Keratinocyte (primary cell): ENCODE data around the gene USP9X. TPM values are rescaled to one million over a fixed set of nuclear protein-coding genes. Genes with fewer than 3 reads are reported as not detected.

Experiments used
- DNase-seq: peaks from one replicate; pipeline ENCODE4 v3.0.0-alpha.2; 2011; ENCODE audit warnings: low read depth, missing footprints, low spot score
- FAIRE-seq: peaks from 2 replicates; lab custom pipeline; 2011; peaks lifted over from hg19 to GRCh38; lab: Jason Lieb, UNC
- H2AFZ ChIP-seq: 2 replicates; pipeline ENCODE4 v1.6.0; 2012; ENCODE audit warnings: low read length, control low read depth, inconsistent platforms; ENCODE audit not compliant: control insufficient read depth
- H3K27ac ChIP-seq: 2 replicates; pipeline ENCODE4 v1.5.1; 2011; ENCODE audit warnings: low read length; ENCODE audit not compliant: control insufficient read depth, insufficient read depth
- H3K27me3 ChIP-seq: 3 replicates; pipeline ENCODE4 v1.6.0; 2011; ENCODE audit warnings: low read length; ENCODE audit not compliant: control insufficient read depth, insufficient read depth; ENCODE audit errors: extremely low read depth
- H3K36me3 ChIP-seq, 2 experiments: 2 replicates in 1 of 2; 3 replicates in 1 of 2; pipeline ENCODE4 v1.5.1; 2011; ENCODE audit warnings: low read length in 2 of 2, mild to moderate bottlenecking in 1 of 2; ENCODE audit not compliant: control insufficient read depth in 2 of 2, insufficient read depth in 2 of 2; ENCODE audit errors: extremely low read depth in 1 of 2
- H3K4me1 ChIP-seq: 3 replicates; pipeline ENCODE4 v1.5.1; 2011; ENCODE audit warnings: low read length; ENCODE audit not compliant: control insufficient read depth, insufficient read depth; ENCODE audit errors: extremely low read depth
- H3K4me2 ChIP-seq: 3 replicates; pipeline ENCODE4 v1.6.0; 2011; ENCODE audit warnings: low read depth, low read length; ENCODE audit not compliant: control insufficient read depth, insufficient read depth; ENCODE audit errors: extremely low read depth
- H3K4me3 ChIP-seq, 3 experiments: fragments of 200-600 bp in 1 of 3; sonication (generic) in 1 of 3; 2 replicates in 2 of 3; 3 replicates in 1 of 3; pipeline ENCODE4 v1.5.1; 2011 to 2016; ENCODE audit warnings: low read length in 3 of 3, mild to moderate bottlenecking in 3 of 3, control low read depth in 2 of 3, inconsistent platforms in 1 of 3, low read depth in 1 of 3, mixed read lengths in 1 of 3, mixed run types in 1 of 3, moderate library complexity in 1 of 3; ENCODE audit not compliant: control insufficient read depth in 2 of 3, insufficient read depth in 2 of 3; ENCODE audit errors: extremely low read depth in 1 of 3
- H3K79me2 ChIP-seq: 2 replicates; pipeline ENCODE4 v1.6.0; 2012; ENCODE audit warnings: low read length; ENCODE audit not compliant: control insufficient read depth, insufficient read depth
- H3K9ac ChIP-seq: 3 replicates; pipeline ENCODE4 v1.6.0; 2011; ENCODE audit warnings: low read length; ENCODE audit not compliant: control insufficient read depth, insufficient read depth; ENCODE audit errors: extremely low read depth
- H3K9me1 ChIP-seq: 3 replicates; pipeline ENCODE4 v1.6.0; 2011; ENCODE audit warnings: low read length; ENCODE audit not compliant: control insufficient read depth, insufficient read depth; ENCODE audit errors: extremely low read depth
- H3K9me3 ChIP-seq: 2 replicates; pipeline ENCODE4 v1.5.1; 2012; ENCODE audit warnings: low read depth, low read length; ENCODE audit not compliant: control insufficient read depth
- H4K20me1 ChIP-seq: 3 replicates; pipeline ENCODE4 v1.6.0; 2011; ENCODE audit warnings: low read length; ENCODE audit not compliant: control insufficient read depth, insufficient read depth; ENCODE audit errors: extremely low read depth
- CTCF ChIP-seq, 3 experiments: IDR thresholded peaks in 1 of 3; conservative IDR thresholded peaks in 1 of 3; optimal IDR thresholded peaks in 1 of 3; 2 replicates in 2 of 3; 3 replicates in 1 of 3; pipeline versions ENCODE3 to v1.5.1; 2011; ENCODE audit warnings: low read length in 3 of 3, mild to moderate bottlenecking in 3 of 3, moderate library complexity in 2 of 3, control low read depth in 1 of 3, inconsistent platforms in 1 of 3; ENCODE audit not compliant: insufficient read depth in 2 of 3; ENCODE audit errors: extremely low read depth in 1 of 3
- EZH2 ChIP-seq: IDR thresholded peaks from one replicate; pipeline ENCODE4 v1.6.1; 2012; ENCODE audit warnings: inconsistent platforms, mild to moderate bottlenecking, low read length, moderate library complexity
- dilution Hi-C: fragments of 300-500 bp; cut with MboI; formaldehyde crosslinking; loops from one replicate; pipeline ENCODE4 v1.7.0; 2020; ENCODE audit warnings: low sequenced_read_pairs; ENCODE audit not compliant: extremely low pct_ligation_motif_present
- polyA plus RNA-seq, 5 experiments: library from polyadenylated mRNA; depleted of rRNA in 3 of 5; stranded (reverse) in 3 of 5; stranded (forward) in 1 of 5; unstranded in 1 of 5; fragments of >200 nt; gene quantifications; 1 replicate in 1 of 5; 2 replicates in 3 of 5; 3 replicates in 1 of 5; pipeline versions ENCODE4 v1.2.1 to v1.2.3, GENCODE V29; 2011 to 2012; ENCODE audit warnings: missing spikeins in 2 of 5, low read depth in 1 of 5, low replicate concordance in 1 of 5

Gene USP9X
- polyA plus RNA-seq, 1 donor (not counting 4 experiments of a cell fraction or from before 2014, with no cell fraction given) = 44.8 TPM

- no peaks in the 10 kb centered on the region for H3K27me3 ChIP-seq
- dilution Hi-C loops = no loop called here
- H3K4me1 ChIP-seq = no peaks in the 10 kb centered on the region
- H3K4me3 ChIP-seq = no peak overlapping the region
- H4K20me1 ChIP-seq = no peaks in the 10 kb centered on the region
- no peaks in the 10 kb centered on the region for H3K36me3 ChIP-seq
- H3K4me2 ChIP-seq = no peak overlapping the region
- H3K9me1 ChIP-seq = no peaks in the 10 kb centered on the region
- DNase-seq (no peak), FAIRE-seq (no peak)
- TF ChIP-seq CTCF (optimal IDR thresholded peaks at IDR 0.05 in 1 of 3, IDR thresholded peaks at IDR 0.05 in 1 of 3, conservative IDR thresholded peaks at IDR 0.05 in 1 of 3; ENCODE audit: extremely low read depth in 1 of 3, insufficient read depth in 2 of 3, low read length in 3 of 3) (no peak), EZH2 (no peak)
- no peak overlapping the region for H2AFZ ChIP-seq
- no peaks in the 10 kb centered on the region for H3K79me2 ChIP-seq
- H3K9me3 ChIP-seq = no peaks in the 10 kb centered on the region
- no peak overlapping the region for H3K9ac ChIP-seq
- H3K27ac ChIP-seq = no peak overlapping the region
Observed at GRCh38 chrX:41245641-41246040, 160.4 kb downstream of the USP9X start.

GRCh38 chrX:41250867-41251266 is 165.6 kb downstream of the USP9X start:
- no peaks in the 10 kb centered on the region for H3K9me1 ChIP-seq
- no peak for DNase-seq
- no peak overlapping the region for H3K4me3 ChIP-seq
- no peak overlapping the region for H3K27ac ChIP-seq
- H2AFZ ChIP-seq = no peak overlapping the region
- no peaks in the 10 kb centered on the region for H3K9me3 ChIP-seq
- no peak overlapping the region for H3K4me2 ChIP-seq
- H3K36me3 ChIP-seq = no peaks in the 10 kb centered on the region
- H3K79me2 ChIP-seq = no peaks in the 10 kb centered on the region
- no peak overlapping the region for H3K9ac ChIP-seq
- H4K20me1 ChIP-seq = no peaks in the 10 kb centered on the region
- TF ChIP-seq EZH2 = no peak
- TF ChIP-seq CTCF (optimal IDR thresholded peaks at IDR 0.05 in 1 of 3, IDR thresholded peaks at IDR 0.05 in 1 of 3, conservative IDR thresholded peaks at IDR 0.05 in 1 of 3; ENCODE audit: extremely low read depth in 1 of 3, insufficient read depth in 2 of 3, low read length in 3 of 3) = no peak
- no peak for FAIRE-seq
- dilution Hi-C loops = no loop called here
- no peaks in the 10 kb centered on the region for H3K4me1 ChIP-seq
- peaks cover 9% of the 10 kb centered on the region for H3K27me3 ChIP-seq
